Activated CD4-positive, alpha-beta T cell treated with anti-CD3 and anti-CD28 coated beads, Interleukin-2, amount 10 ng/mL, durations not matched to agents 24 days and 14 days (primary cell): ENCODE measurements around the gene FXYD6. TPM values are rescaled to one million over a fixed set of nuclear protein-coding genes. Genes with fewer than 3 reads are reported as not detected.
"Not testable (repeated sequence)": the region's sequence is repeated elsewhere in the genome, so short reads cannot be mapped to it uniquely, and the experiment has no call there.

Experiments used
- DNase-seq: peaks from one replicate; pipeline ENCODE4 v3.0.0; 2022
- H3K27ac Mint-ChIP-seq: one replicate; pipeline ENCODE4 v1.8.0; 2022; ENCODE audit warnings: mild to moderate bottlenecking, mixed read lengths
- H3K27me3 Mint-ChIP-seq: one replicate; pipeline ENCODE4 v1.8.0; 2022; ENCODE audit warnings: mixed read lengths
- H3K36me3 Mint-ChIP-seq: one replicate; pipeline ENCODE4 v1.8.0; 2022; ENCODE audit warnings: low read depth, mild to moderate bottlenecking, mixed read lengths
- H3K4me1 Mint-ChIP-seq: one replicate; pipeline ENCODE4 v1.8.0; 2021; ENCODE audit warnings: mixed read lengths
- H3K4me3 Mint-ChIP-seq: one replicate; pipeline ENCODE4 v1.8.0; 2022; ENCODE audit warnings: mild to moderate bottlenecking, moderate library complexity, mixed read lengths
- H3K9me3 Mint-ChIP-seq: one replicate; pipeline ENCODE4 v1.8.0; 2021; ENCODE audit warnings: mixed read lengths
- intact Hi-C: fragments of 100-400 bp; cut with micrococcal nuclease; formaldehyde crosslinking; loops from one replicate; pipeline ENCODE4 v1.15.1; 2023
- total RNA-seq: library from RNA; stranded (reverse); gene quantifications from 2 replicates; pipeline ENCODE4 v1.2.3, GENCODE V29; 2022

FXYD6 gene
- total RNA-seq, 1 donor from 2014 or later = not detected

- Mint-ChIP-seq H3K9me3 (no peaks in the 10 kb centered on the region), H3K27ac (peak overlapping the region; percentile 99), H3K27me3 (peaks cover 2% of the 10 kb centered on the region), H3K4me3 (peak overlapping the region; percentile 79), H3K36me3 (peaks cover 4% of the 10 kb centered on the region), H3K4me1 (peaks cover 63% of the 10 kb centered on the region)
- peak; percentile 96 for DNase-seq
- intact Hi-C loops = loop anchor here (1.0 to 10.0 kb wide), 9 partner anchors 10 to 1043 kb away; partner anchors contain the start of genes BUD13, CD3D, CD3G and IL10RA
These were observed 59.0 kb downstream of the FXYD6 start for GRCh38 chr11:117817368-117818040.

DNA sequence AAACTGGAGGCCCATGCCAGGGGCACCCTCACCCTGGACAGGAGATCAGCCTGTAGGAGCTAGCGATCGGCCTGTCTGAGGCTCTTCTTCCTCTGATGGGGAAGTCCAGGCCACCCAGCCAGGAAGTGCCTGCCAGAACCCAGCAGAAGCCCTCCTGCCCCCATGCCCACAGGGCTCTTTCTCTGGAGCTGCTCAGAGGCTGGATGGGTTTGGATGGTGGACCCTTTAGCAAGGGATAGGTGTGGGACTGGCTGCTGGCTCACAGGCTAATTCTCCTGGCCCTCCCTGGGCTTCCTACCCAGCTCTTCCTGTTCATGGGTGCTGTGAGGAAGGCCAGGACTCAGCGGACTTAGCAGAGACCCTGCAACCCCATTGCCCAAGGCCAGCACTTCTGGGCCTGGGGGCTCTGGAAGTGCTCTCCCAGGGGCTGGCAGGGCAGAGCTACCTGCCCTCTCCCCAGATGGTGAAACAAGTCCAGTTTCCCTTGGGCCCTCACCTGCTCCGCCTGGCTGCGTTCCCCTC, 59.6 kb downstream of the FXYD6 start:
- peak overlapping the region; percentile 99 for H3K27ac Mint-ChIP-seq
- intact Hi-C loops = loop anchor here (1.0 to 10.0 kb wide), 6 partner anchors 10 to 1042 kb away; partner anchors contain the start of genes BUD13, CD3D, CD3G and IL10RA
- peak; percentile 70 for DNase-seq
- peak overlapping the region; percentile 79 for H3K4me3 Mint-ChIP-seq
- no peaks in the 10 kb centered on the region for H3K9me3 Mint-ChIP-seq
- H3K36me3 Mint-ChIP-seq = peaks cover 4% of the 10 kb centered on the region
- H3K4me1 Mint-ChIP-seq = peaks cover 59% of the 10 kb centered on the region
- peaks cover 2% of the 10 kb centered on the region for H3K27me3 Mint-ChIP-seq

DNA sequence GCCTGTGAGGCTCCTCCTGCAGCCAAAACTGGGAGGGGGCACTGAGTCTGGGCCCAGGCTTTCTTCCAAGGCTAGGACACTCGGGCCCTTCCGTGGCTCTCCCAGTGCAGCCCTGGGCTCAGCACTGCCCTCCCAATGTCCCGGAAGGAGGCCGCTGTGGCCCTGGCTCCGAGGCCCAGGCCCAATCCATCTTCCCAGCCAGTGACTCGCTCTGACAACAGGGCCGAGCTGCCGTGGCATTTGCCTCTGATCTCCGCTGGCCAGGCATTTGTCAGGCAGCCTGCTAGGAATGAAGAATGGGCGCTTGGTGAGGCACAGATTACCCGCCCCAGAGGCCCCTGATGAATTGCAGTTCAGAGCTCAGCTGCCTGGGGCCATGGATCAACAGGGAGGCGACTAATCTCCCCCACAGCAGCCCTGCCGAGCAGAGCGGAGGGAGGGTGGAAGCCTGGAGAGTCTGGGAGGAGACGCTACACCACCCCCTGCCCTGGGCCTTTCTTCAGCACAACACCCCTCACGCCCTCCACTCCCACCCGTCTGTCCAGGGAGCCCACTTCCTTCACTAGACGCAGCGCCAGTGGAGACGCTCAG, 60.2 kb downstream of the FXYD6 start:
- peaks cover 4% of the 10 kb centered on the region for H3K36me3 Mint-ChIP-seq
- peaks cover 56% of the 10 kb centered on the region for H3K4me1 Mint-ChIP-seq
- intact Hi-C loops = loop anchor here (2.0 to 10.0 kb wide), 5 partner anchors 171 to 1041 kb away; partner anchors contain the start of genes BUD13, CD3D, CD3G and IL10RA
- DNase-seq = no peak
- peak overlapping the region; percentile 99 for H3K27ac Mint-ChIP-seq
- no peaks in the 10 kb centered on the region for H3K9me3 Mint-ChIP-seq
- H3K4me3 Mint-ChIP-seq = peak overlapping the region; percentile 71
- H3K27me3 Mint-ChIP-seq = peaks cover 2% of the 10 kb centered on the region

- peak; percentile 94 for DNase-seq
- Mint-ChIP-seq H3K4me1 (peaks cover 60% of the 10 kb centered on the region), H3K4me3 (peak overlapping the region; percentile 71), H3K36me3 (peaks cover 4% of the 10 kb centered on the region), H3K9me3 (no peaks in the 10 kb centered on the region), H3K27me3 (peaks cover 2% of the 10 kb centered on the region), H3K27ac (peak overlapping the region; percentile 99)
- intact Hi-C loops = loop anchor here (1.0 to 10.0 kb wide), 6 partner anchors 8 to 1041 kb away; partner anchors contain the start of genes BUD13, CD3D, CD3G and IL10RA
These were observed 61.1 kb downstream of the FXYD6 start for GRCh38 chr11:117815262-117815803.

- Mint-ChIP-seq H3K36me3 (peaks cover 4% of the 10 kb centered on the region), H3K27me3 (peaks cover 2% of the 10 kb centered on the region), H3K9me3 (no peaks in the 10 kb centered on the region), H3K27ac (peak overlapping the region; percentile 99), H3K4me1 (peaks cover 59% of the 10 kb centered on the region), H3K4me3 (peak overlapping the region; percentile 71)
- peak; percentile 92 for DNase-seq
- intact Hi-C loops = loop anchor here (1.0 to 10.0 kb wide), 6 partner anchors 8 to 1040 kb away; partner anchors contain the start of genes BUD13, CD3D, CD3G and IL10RA
These were observed 61.6 kb downstream of the FXYD6 start for GRCh38 chr11:117814766-117815261.

- Mint-ChIP-seq H3K4me3 (peak overlapping the region; percentile 71), H3K36me3 (peaks cover 4% of the 10 kb centered on the region), H3K9me3 (no peaks in the 10 kb centered on the region)
These were observed 62.2 kb downstream of the FXYD6 start for GRCh38 chr11:117814204-117814765.

DNA sequence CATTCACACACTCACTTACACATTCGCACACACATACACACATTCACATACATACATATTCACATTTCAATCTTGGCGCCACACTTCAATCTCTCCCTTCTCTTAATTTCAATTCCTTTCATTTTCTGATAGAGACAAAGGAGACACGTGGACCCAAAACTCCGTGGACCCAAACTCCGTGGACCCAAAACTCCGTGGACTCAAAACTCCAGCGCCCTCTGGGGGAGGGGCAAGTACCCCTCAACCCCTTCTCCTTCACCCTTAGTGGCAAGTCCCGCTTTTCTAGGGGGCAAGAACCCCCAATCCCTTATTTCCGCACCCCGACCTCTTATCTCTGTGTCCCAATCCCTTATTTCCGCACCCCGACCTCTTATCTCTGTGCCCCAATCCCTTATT, 66.4 kb downstream of the FXYD6 start:
- not testable (repeated sequence) for H3K27me3 Mint-ChIP-seq, H3K36me3 Mint-ChIP-seq, H3K4me3 Mint-ChIP-seq, H3K27ac Mint-ChIP-seq, H3K9me3 Mint-ChIP-seq, DNase-seq
- intact Hi-C loops = loop anchor here (10.0 kb wide), 2 partner anchors 535 to 1035 kb away; partner anchors contain the start of genes BUD13, CD3D and CD3G
- peaks cover 38% of the 10 kb centered on the region for H3K4me1 Mint-ChIP-seq

More at GRCh38 chr11:117814204-117814765, 62.2 kb downstream of the FXYD6 start:
- Mint-ChIP-seq H3K27me3 (peaks cover 2% of the 10 kb centered on the region), H3K27ac (peak overlapping the region; percentile 99), H3K4me1 (peaks cover 63% of the 10 kb centered on the region)
- DNase-seq = no peak
- intact Hi-C loops = loop anchor here (2.0 to 10.0 kb wide), 3 partner anchors 239 to 1039 kb away; partner anchors contain the start of genes BUD13, CD3D and CD3G

- H3K4me1 Mint-ChIP-seq = peaks cover 32% of the 10 kb centered on the region
- intact Hi-C loops = loop anchor here (2.0 to 10.0 kb wide), 4 partner anchors 35 to 1035 kb away; partner anchors contain the start of genes BUD13, CD3D, CD3G and SCN2B
- H3K9me3 Mint-ChIP-seq = no peaks in the 10 kb centered on the region
- peaks cover 3% of the 10 kb centered on the region for H3K27me3 Mint-ChIP-seq
- H3K27ac Mint-ChIP-seq = peak overlapping the region; percentile 2
- peak; percentile 84 for DNase-seq
- H3K4me3 Mint-ChIP-seq = peak overlapping the region; percentile 1
- H3K36me3 Mint-ChIP-seq = no peaks in the 10 kb centered on the region
These were observed 67.0 kb downstream of the FXYD6 start for GRCh38 chr11:117809236-117810055.

DNA sequence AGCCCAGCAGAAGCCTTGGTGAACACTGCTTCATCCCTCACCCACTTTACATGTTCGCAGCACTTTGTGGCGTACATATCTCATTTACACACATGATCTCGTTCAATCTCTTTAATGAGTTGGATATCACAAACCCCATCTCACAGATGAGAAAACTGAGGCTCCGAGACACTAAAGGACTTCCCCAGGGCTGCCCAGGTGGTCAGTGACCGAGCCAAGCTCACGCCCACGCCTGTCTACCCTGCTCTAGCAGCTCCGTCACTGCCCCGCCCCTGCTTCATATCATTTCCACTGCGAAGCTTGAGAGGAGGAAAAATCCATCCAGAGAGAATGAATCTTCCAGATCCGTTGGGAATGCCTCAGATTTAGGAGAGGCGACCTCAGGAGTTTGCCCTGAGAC, 67.7 kb downstream of the FXYD6 start:
- DNase-seq = no peak
- peaks cover 5% of the 10 kb centered on the region for H3K27me3 Mint-ChIP-seq
- H3K4me1 Mint-ChIP-seq = peaks cover 27% of the 10 kb centered on the region
- intact Hi-C loops = loop anchor here (2.0 to 10.0 kb wide), 2 partner anchors 36 to 366 kb away; partner anchors contain the start of gene SCN2B
- H3K9me3 Mint-ChIP-seq = no peaks in the 10 kb centered on the region
- H3K36me3 Mint-ChIP-seq = no peaks in the 10 kb centered on the region
- no peak overlapping the region for H3K4me3 Mint-ChIP-seq
- no peak overlapping the region for H3K27ac Mint-ChIP-seq

- no peak overlapping the region for H3K4me3 Mint-ChIP-seq
- H3K27ac Mint-ChIP-seq = no peak overlapping the region
- no peaks in the 10 kb centered on the region for H3K9me3 Mint-ChIP-seq
- no peaks in the 10 kb centered on the region for H3K36me3 Mint-ChIP-seq
- DNase-seq = peak; percentile 92
- peaks cover 20% of the 10 kb centered on the region for H3K4me1 Mint-ChIP-seq
- peaks cover 5% of the 10 kb centered on the region for H3K27me3 Mint-ChIP-seq
- intact Hi-C loops = loop anchor here (1.0 to 10.0 kb wide), 4 partner anchors 10 to 367 kb away; partner anchors contain the start of gene SCN2B
These were observed 68.8 kb downstream of the FXYD6 start for GRCh38 chr11:117807482-117808327.

DNA sequence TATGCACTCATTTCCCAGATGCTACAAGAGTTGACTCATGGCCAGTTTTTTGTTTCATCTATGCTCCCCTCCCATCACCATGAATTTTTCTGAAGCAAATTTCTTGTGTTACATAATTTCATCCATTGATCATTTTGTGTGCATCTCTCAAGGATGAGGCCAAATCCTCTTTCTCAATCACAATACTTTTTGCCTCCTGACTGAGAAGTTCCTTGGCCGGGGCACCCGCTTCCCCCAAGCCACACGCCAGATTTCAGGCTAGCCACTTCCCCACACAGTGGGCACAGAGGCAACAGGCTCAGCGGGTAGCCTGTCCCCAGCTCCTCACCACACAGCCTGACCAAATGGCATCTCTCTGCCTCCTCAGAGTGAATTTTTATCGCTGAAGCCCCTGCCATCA, 69.6 kb downstream of the FXYD6 start:
- Mint-ChIP-seq H3K9me3 (no peaks in the 10 kb centered on the region), H3K27ac (no peak overlapping the region), H3K27me3 (peaks cover 10% of the 10 kb centered on the region), H3K4me1 (peaks cover 20% of the 10 kb centered on the region), H3K36me3 (no peaks in the 10 kb centered on the region), H3K4me3 (no peak overlapping the region)
- intact Hi-C loops = loop anchor here (1.0 to 10.0 kb wide), 3 partner anchors 10 to 368 kb away; partner anchors contain the start of gene SCN2B
- no peak for DNase-seq
